Measurements from ENCODE around the gene MOB3C.

GRCh38 chr1:46583494-46583893, 33.1 kb downstream of the MOB3C start:
- TF ChIP-seq, protein P1, sequence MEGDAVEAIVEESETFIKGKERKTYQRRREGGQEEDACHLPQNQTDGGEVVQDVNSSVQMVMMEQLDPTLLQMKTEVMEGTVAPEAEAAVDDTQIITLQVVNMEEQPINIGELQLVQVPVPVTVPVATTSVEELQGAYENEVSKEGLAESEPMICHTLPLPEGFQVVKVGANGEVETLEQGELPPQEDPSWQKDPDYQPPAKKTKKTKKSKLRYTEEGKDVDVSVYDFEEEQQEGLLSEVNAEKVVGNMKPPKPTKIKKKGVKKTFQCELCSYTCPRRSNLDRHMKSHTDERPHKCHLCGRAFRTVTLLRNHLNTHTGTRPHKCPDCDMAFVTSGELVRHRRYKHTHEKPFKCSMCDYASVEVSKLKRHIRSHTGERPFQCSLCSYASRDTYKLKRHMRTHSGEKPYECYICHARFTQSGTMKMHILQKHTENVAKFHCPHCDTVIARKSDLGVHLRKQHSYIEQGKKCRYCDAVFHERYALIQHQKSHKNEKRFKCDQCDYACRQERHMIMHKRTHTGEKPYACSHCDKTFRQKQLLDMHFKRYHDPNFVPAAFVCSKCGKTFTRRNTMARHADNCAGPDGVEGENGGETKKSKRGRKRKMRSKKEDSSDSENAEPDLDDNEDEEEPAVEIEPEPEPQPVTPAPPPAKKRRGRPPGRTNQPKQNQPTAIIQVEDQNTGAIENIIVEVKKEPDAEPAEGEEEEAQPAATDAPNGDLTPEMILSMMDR (IDR thresholded peaks at IDR 0.05), result no peak
- TF ChIP-seq POLR2AphosphoS5 (IDR thresholded peaks at IDR 0.05), result no peak
- no peak for TF ChIP-seq POLR2A (IDR thresholded peaks at IDR 0.05)

Measured in breast epithelium (tissue), 3 donors.